Transverse colon (tissue), 4 donors: ENCODE results near the gene PITPNC1.

Experiments used
- CTCF ChIP-seq, 5 experiments: fragments of 200-600 bp in 3 of 5; fragments of 450-650 bp in 2 of 5; sonication (generic) in 3 of 5; IDR thresholded peaks; 1 replicate in 2 of 5; 2 replicates in 3 of 5; pipeline ENCODE4 v1.5.1; 2016 to 2017; ENCODE audit warnings: antibody characterized with exemption in 5 of 5, inconsistent platforms in 3 of 5, mild to moderate bottlenecking in 2 of 5, moderate library complexity in 1 of 5
- EP300 ChIP-seq: sonication (generic); formaldehyde crosslinking; IDR thresholded peaks from one replicate; pipeline ENCODE4 v1.6.1; 2017; ENCODE audit warnings: antibody characterized with exemption, low read depth
- POLR2A ChIP-seq: fragments of 450-650 bp; IDR thresholded peaks from one replicate; pipeline ENCODE4 v1.6.1; 2016; ENCODE audit warnings: antibody characterized with exemption, mild to moderate bottlenecking, moderate library complexity
- POLR2AphosphoS5 ChIP-seq, 3 donors: sonication (generic); formaldehyde crosslinking; IDR thresholded peaks; one replicate each; pipeline ENCODE4 v1.6.1; 2016; ENCODE audit warnings: antibody characterized with exemption in 3 of 3

DNA sequence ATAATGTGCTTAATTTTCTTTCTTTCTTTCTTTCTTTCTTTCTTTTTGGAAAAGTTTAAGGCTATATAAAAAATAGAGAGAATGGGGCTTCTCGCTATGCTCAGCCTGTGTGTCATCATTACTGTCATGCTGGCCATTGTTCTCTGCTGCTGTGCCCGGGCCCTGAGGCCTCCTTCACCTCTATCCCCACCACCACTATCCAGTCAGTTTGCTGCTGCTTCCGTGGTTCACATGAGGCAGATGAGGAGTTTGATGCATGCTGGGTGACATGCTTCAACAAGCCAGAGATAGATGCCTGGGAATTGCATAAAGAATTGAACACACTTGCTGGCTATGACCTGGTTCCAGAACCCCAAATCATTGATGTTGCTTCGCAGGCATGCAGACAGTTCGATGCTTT lies 36.3 kb downstream of the PITPNC1 start:
- TF ChIP-seq POLR2AphosphoS5 (IDR thresholded peaks at IDR 0.05) (no peak), CTCF (IDR thresholded peaks at IDR 0.05) (no peak), POLR2A (no peak), EP300 (no peak)
